Left renal pelvis (tissue), 4 donors: ENCODE data around the gene PACRG. TPM values are rescaled to one million over a fixed set of nuclear protein-coding genes. Genes with fewer than 3 reads are reported as not detected.

ENCODE experiments used
- DNase-seq, 4 donors: peaks; one replicate each; pipeline ENCODE4 v3.0.0-alpha.2; 2013; ENCODE audit warnings: low read depth in 4 of 4, low spot score in 3 of 4
- polyA plus RNA-seq, 4 donors: library from polyadenylated mRNA; unstranded; fragments of 120-200 nt; gene quantifications; one replicate each; pipeline ENCODE4 v1.2.1, GENCODE V29; 2013; ENCODE audit not compliant: insufficient read length in 4 of 4

Gene PACRG
- polyA plus RNA-seq, 4 donors: 5.3 to 22.3 (median 14.2) TPM

GRCh38 chr6:162773996-162774395 is 46.2 kb downstream of the PACRG start:
- DNase-seq: no peak

GRCh38 chr6:162777091-162777490 is 49.3 kb downstream of the PACRG start:
- DNase-seq: no peak

GRCh38 chr6:162778603-162779002 is 50.8 kb downstream of the PACRG start:
- DNase-seq: no peak

- no peak for DNase-seq
Observed at GRCh38 chr6:162785632-162786242, 58.0 kb downstream of the PACRG start.

GRCh38 chr6:162798546-162799266 is 70.9 kb downstream of the PACRG start:
- DNase-seq: no peak

- no peak for DNase-seq
Observed at GRCh38 chr6:162814426-162814973, 86.7 kb downstream of the PACRG start.

- no peak for DNase-seq
Observed at GRCh38 chr6:162817196-162817595, 89.4 kb downstream of the PACRG start.

- DNase-seq: no peak
Observed at GRCh38 chr6:162819284-162819683, 91.5 kb downstream of the PACRG start.

GRCh38 chr6:162821102-162821501 is 93.3 kb downstream of the PACRG start:
- no peak for DNase-seq

- DNase-seq: no peak
Observed at GRCh38 chr6:162825597-162825996, 97.8 kb downstream of the PACRG start.

GRCh38 chr6:162829013-162829742 is 101.4 kb downstream of the PACRG start:
- DNase-seq: no peak

- no peak for DNase-seq
Observed at GRCh38 chr6:162833776-162834175, 106.0 kb downstream of the PACRG start.

GRCh38 chr6:162845972-162846371 is 118.2 kb downstream of the PACRG start:
- DNase-seq: no peak

GRCh38 chr6:162846723-162847122 is 118.9 kb downstream of the PACRG start:
- DNase-seq: no peak

- no peak for DNase-seq
Observed at GRCh38 chr6:162849269-162849668, 121.5 kb downstream of the PACRG start.

- no peak for DNase-seq
Observed at GRCh38 chr6:162852192-162852591, 124.4 kb downstream of the PACRG start.

- no peak for DNase-seq
Observed at GRCh38 chr6:162852840-162853577, 125.2 kb downstream of the PACRG start.

- DNase-seq: no peak
Observed at GRCh38 chr6:162854228-162854627, 126.5 kb downstream of the PACRG start.

GRCh38 chr6:162854734-162855191 is 127.0 kb downstream of the PACRG start:
- no peak for DNase-seq

GRCh38 chr6:162856885-162857284 is 129.1 kb downstream of the PACRG start:
- DNase-seq: peak in 3 of 4 donors; percentile 69 to 76 (median 71)

GRCh38 chr6:162857326-162857725 is 129.6 kb downstream of the PACRG start:
- no peak for DNase-seq
